Endothelial cell of umbilical vein (primary cell): ENCODE measurements around the gene C5AR1.

Source experiments
- EZH2 ChIP-seq: IDR thresholded peaks from 2 replicates; pipeline ENCODE4 v1.6.1; 2012; ENCODE audit warnings: borderline replicate concordance, low read depth, mild to moderate bottlenecking, moderate library complexity, low read length, inconsistent platforms; ENCODE audit not compliant: severe bottlenecking
- GATA2 ChIP-seq: IDR thresholded peaks from 2 replicates; pipeline ENCODE4 v1.7.0; 2011; ENCODE audit warnings: low read depth, mild to moderate bottlenecking, moderate library complexity, mixed read lengths, low read length; ENCODE audit not compliant: insufficient read length, insufficient read depth
- POLR2A ChIP-seq: IDR thresholded peaks from 2 replicates; pipeline ENCODE4 v1.6.1; 2012; ENCODE audit warnings: low read depth, mild to moderate bottlenecking, control low read depth, low read length
- POLR2AphosphoS5 ChIP-seq: IDR thresholded peaks from 2 replicates; pipeline ENCODE4 v1.6.1; 2012; ENCODE audit warnings: low read depth, mild to moderate bottlenecking, control low read depth, low read length, moderate library complexity; ENCODE audit not compliant: insufficient read depth
- TF ChIP-seq, protein P1 (sequence below), 2 donors: IDR thresholded peaks; 1 replicate in 1 of 2; 2 replicates in 1 of 2; pipeline ENCODE4 v1.5.1; 2011; ENCODE audit warnings: low read length in 2 of 2, mild to moderate bottlenecking in 2 of 2, moderate library complexity in 2 of 2, control low read depth in 1 of 2, inconsistent platforms in 1 of 2, low read depth in 1 of 2; ENCODE audit not compliant: insufficient read depth in 1 of 2; ENCODE audit errors: extremely low read depth in 1 of 2
- TF ChIP-seq, protein P2 (sequence below): IDR thresholded peaks from 2 replicates; pipeline ENCODE4 v1.6.1; 2011; ENCODE audit not compliant: insufficient read depth, insufficient read length

GRCh38 chr19:47353307-47353712 lies 43.6 kb downstream of the C5AR1 start:
- TF ChIP-seq, protein P1, sequence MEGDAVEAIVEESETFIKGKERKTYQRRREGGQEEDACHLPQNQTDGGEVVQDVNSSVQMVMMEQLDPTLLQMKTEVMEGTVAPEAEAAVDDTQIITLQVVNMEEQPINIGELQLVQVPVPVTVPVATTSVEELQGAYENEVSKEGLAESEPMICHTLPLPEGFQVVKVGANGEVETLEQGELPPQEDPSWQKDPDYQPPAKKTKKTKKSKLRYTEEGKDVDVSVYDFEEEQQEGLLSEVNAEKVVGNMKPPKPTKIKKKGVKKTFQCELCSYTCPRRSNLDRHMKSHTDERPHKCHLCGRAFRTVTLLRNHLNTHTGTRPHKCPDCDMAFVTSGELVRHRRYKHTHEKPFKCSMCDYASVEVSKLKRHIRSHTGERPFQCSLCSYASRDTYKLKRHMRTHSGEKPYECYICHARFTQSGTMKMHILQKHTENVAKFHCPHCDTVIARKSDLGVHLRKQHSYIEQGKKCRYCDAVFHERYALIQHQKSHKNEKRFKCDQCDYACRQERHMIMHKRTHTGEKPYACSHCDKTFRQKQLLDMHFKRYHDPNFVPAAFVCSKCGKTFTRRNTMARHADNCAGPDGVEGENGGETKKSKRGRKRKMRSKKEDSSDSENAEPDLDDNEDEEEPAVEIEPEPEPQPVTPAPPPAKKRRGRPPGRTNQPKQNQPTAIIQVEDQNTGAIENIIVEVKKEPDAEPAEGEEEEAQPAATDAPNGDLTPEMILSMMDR (IDR thresholded peaks at IDR 0.05; ENCODE audit: extremely low read depth in 1 of 2, insufficient read depth in 1 of 2, low read depth in 1 of 2, low read length in 2 of 2): no peak
- TF ChIP-seq POLR2AphosphoS5: no peak
- TF ChIP-seq POLR2A: no peak
- TF ChIP-seq EZH2: no peak
- TF ChIP-seq GATA2: no peak
- TF ChIP-seq, protein P2, sequence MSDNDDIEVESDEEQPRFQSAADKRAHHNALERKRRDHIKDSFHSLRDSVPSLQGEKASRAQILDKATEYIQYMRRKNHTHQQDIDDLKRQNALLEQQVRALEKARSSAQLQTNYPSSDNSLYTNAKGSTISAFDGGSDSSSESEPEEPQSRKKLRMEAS: no peak
